Pulmonary artery endothelial cell (primary cell): ENCODE results near the gene ACP7. TPM values are rescaled to one million over a fixed set of nuclear protein-coding genes. Genes with fewer than 3 reads are reported as not detected.
"Not testable (repeated sequence)": the region's sequence is repeated elsewhere in the genome, so short reads cannot be mapped to it uniquely, and the experiment has no call there.

Experiments used
- DNase-seq: peaks from one replicate; pipeline ENCODE4 v3.0.0-alpha.2; 2011; ENCODE audit warnings: low read depth, low spot score
- total RNA-seq: library from RNA; depleted of rRNA; stranded (reverse); fragments of >200 nt; gene quantifications from 2 replicates; pipeline ENCODE4 v1.2.3, GENCODE V29; 2014

The ACP7 gene
- total RNA-seq, 1 donor from 2014 or later = 0.20 TPM

- DNase-seq = no peak
Observed at GRCh38 chr19:39130337-39131254, 46.4 kb downstream of the ACP7 start.

DNA sequence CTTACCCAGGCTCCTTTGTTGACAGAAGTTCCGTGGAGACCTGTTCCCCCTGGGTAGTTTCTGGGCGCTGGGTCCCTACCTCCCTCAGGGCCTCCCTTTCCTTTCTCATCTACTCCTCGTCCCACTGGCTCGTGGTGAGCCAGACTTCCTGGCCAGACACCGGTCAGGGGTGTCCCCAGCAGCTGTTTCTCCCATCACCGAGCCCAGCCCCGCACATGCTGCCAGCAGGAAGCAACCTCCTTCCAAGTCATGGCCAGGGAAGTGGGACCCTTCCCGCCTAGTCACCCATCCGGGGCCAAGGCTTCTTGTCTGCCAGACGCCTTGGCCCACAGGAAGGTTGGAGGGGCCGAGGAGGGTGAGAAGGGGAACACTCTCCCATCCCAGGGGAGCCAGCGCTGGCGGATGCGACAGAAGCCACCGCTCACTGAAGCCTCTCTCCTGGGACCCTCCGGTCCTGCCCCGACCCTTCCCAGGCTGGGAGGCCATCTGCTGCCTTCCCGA lies 47.1 kb downstream of the ACP7 start:
- DNase-seq = peak; percentile 11

GRCh38 chr19:39132344-39132969 lies 48.3 kb downstream of the ACP7 start:
- no peak for DNase-seq

DNA sequence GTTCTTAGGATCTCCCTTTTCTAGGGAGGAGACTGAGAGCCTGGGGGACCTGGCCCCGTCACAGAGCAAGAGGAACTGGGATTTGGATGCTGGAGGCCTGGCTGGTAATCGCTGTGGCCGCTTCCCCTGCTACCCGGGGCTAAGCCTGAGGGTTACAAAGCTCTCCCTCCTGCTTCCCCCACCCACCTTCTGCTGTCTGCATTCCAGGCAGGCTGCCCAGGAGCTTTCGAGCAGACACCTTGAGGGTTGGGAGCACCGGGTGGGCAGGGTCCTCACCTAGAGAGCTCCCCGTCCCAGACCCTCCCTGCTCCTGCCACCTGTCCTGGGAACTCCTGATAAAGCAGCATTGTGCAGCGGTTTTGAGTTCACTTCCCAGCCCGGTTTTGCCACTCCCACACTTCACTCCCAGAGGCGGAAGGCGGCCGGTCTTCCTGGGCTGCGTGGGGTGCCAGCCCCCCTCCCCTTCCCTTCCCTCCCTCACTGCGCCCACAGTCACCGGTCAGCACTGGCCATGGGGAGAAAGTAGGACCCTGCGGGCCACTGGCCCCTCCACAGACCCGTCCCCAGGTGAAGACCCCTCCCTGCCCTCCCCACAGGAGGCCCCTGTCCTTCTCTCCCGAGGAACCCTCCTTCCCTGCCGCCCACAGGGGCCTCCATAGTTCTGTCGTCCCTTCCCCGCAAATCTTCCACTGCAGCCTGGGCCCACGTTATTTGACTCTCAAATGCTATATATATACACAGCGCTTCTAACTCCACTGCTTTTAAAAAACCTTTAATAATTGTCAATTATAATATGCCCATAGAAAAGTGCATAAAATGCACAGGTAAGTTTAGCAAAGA lies 49.5 kb downstream of the ACP7 start:
- DNase-seq = no peak

- no peak for DNase-seq
Observed at GRCh38 chr19:39135701-39136100, 51.5 kb downstream of the ACP7 start.

DNA sequence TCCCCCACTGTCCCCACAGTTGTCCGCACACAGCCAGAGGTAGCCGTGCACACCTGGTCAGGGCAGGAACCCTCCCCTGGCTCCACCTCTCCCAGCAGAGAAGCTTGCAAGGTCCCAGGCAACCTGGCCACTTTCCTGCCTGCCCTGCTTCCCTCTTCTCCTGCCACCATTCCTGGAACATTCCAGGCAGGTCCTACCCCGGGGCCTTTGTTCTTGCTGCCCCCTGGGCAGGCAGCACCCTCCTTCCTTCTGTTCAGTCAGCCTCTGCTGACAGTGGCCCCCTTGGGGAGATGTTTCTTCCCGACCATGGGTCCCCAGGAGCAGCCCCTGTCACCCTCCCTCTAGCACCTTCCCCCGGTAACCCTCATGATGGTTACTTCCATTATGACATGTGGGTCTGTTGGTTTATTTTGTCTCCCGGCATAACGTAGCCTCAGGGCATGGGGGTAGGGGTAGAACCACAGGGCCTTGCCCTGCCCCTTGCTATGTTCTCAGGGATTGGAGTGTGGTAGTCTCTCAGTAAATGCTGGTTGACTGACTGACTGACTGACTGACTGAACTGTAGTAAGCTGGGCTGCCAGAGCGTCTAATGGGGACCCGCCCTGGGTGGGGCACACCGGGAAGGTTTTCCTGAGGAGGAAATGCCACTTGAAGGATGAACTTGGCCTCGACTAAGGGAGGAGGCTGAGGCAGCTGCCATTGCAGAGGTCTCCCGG lies 52.2 kb downstream of the ACP7 start:
- no peak for DNase-seq

GRCh38 chr19:39137131-39137530 lies 53.0 kb downstream of the ACP7 start:
- no peak for DNase-seq

- no peak for DNase-seq
Observed at GRCh38 chr19:39138221-39139211, 54.3 kb downstream of the ACP7 start.

- no peak for DNase-seq
Observed at GRCh38 chr19:39139305-39139874, 55.2 kb downstream of the ACP7 start.

GRCh38 chr19:39139971-39140453 lies 55.8 kb downstream of the ACP7 start:
- DNase-seq = no peak

DNA sequence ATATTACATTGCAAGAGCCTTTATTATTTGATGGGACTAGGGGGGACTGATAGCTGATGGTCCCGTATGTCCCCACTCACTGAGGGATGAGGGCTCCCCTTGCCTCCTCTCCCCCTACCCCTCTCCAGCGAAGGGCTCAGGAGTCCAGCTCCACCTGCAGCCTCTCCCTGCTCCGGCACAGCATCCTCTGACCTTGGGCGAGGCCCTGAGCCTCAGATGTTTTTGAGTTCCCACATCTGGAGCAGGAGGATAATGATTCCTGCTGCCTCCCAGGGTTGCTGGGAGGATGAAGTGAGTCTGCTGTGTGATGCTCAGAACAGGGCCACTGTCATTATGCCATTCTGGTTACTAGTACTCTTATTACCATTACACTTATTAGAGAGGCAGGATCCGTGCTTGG lies 56.4 kb downstream of the ACP7 start:
- no peak for DNase-seq

- no peak for DNase-seq
Observed at GRCh38 chr19:39141929-39142328, 57.8 kb downstream of the ACP7 start.

- no peak for DNase-seq
Observed at GRCh38 chr19:39142630-39143029, 58.5 kb downstream of the ACP7 start.

- not testable (repeated sequence) for DNase-seq
Observed at GRCh38 chr19:39143757-39144289, 59.7 kb downstream of the ACP7 start.

DNA sequence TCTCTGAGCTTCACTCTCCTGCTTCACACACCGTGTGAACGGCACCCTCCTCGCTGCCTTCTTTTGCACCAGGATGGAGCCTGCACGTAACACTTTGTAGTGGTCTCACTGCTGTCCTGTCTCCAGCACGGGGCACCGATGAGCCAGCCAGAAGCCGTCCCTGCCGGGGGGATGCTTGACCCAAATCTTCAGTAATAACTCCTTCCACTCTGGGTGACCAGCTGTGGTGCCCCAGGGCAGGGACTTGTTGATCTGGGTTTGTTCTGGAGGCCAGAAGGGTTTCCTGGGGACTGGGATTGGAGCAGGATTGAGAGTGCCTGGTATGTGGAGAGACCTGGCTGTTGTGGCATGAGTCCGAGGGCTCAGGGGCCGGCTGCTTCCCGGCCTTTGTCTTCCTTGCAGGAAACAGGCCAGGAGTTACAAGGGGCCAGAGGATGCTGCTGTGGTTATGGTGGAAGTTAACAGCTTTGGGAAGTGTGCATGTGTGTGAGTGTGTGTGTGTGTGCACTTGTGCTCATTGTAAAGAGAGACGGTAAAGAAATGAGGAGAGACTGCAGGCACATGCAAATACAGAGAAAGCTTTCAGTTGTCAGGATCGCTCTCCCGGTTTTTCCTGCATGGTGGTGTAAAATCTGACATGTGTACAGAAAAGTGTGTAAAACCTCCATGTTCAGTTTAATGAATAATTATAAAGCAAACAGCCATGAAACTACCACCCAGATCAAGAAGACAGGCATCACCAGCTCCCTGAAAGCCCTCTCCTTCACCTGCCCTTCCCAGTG lies 60.3 kb downstream of the ACP7 start:
- DNase-seq = peak; percentile 85

- DNase-seq = no peak
Observed at GRCh38 chr19:39145180-39145953, 61.2 kb downstream of the ACP7 start.

GRCh38 chr19:39146091-39146490 lies 61.9 kb downstream of the ACP7 start:
- DNase-seq = no peak
